A549 (cell line): ENCODE data around the gene PHC2. TPM values are rescaled to one million over a fixed set of nuclear protein-coding genes. Genes with fewer than 3 reads are reported as not detected.

ENCODE experiments used
- ATAC-seq, 2 experiments: fragments of 200-7000 bp in 1 of 2; fragments of >200 bp in 1 of 2; cut with Nextera tagmentation in 1 of 2; cut with Tn5 transposase in 1 of 2; 3 replicates each; pipeline versions ENCODE4 v1.8.0 to v1.9.1; 2018 to 2020; ENCODE audit warnings: mild to moderate bottlenecking in 1 of 2, moderate library complexity in 1 of 2
- CTCF ChIA-PET: fragments of 300-600 bp; sonication (Branson Sonifier 250); formaldehyde crosslinking; extraction: SDS; loops from one replicate; lab custom pipeline; 2021; ENCODE audit warnings: antibody characterized with exemption, inconsistent platforms; lab: Yijun Ruan, JAX
- POLR2A ChIA-PET: fragments of 350-600 bp; formaldehyde crosslinking; extraction: SDS; loops from one replicate; lab custom pipeline; 2021; ENCODE audit warnings: antibody characterized with exemption, inconsistent platforms; lab: Yijun Ruan, JAX
- DNase-seq, 2 experiments: peaks; one replicate each; pipeline versions ENCODE4 v3.0.0 to v3.0.0-alpha.2; 2011 to 2016; ENCODE audit warnings: low read depth in 1 of 2, low spot score in 1 of 2
- FAIRE-seq: peaks from 2 replicates; lab custom pipeline; 2011; peaks lifted over from hg19 to GRCh38; lab: Jason Lieb, UNC
- H3K27ac ChIP-seq, 2 experiments: fragments of >200 bp; sonication (Bioruptor Twin); formaldehyde crosslinking; 3 replicates each; pipeline ENCODE4 v1.5.1; 2016 to 2017
- H3K4me1 ChIP-seq: fragments of >200 bp; sonication (Bioruptor Twin); formaldehyde crosslinking; 3 replicates; pipeline ENCODE4 v1.6.1; 2016
- H3K4me2 ChIP-seq: fragments of >200 bp; sonication (Bioruptor Twin); formaldehyde crosslinking; 3 replicates; pipeline ENCODE4 v1.6.1; 2016
- H3K4me3 ChIP-seq: fragments of >200 bp; sonication (Bioruptor Twin); formaldehyde crosslinking; 3 replicates; pipeline ENCODE4 v1.5.1; 2016
- H3K9me3 ChIP-seq: fragments of >200 bp; sonication (Bioruptor Twin); formaldehyde crosslinking; 3 replicates; pipeline ENCODE4 v1.6.1; 2016
- ESRRA ChIP-seq: fragments of 150-350 bp; IDR thresholded peaks from 2 replicates; pipeline ENCODE4 v1.6.1; 2014; ENCODE audit warnings: mild to moderate bottlenecking, low read length, borderline replicate concordance
- FOXS1 ChIP-seq: fragments of 250-450 bp; sonication (Bioruptor Pico); IDR thresholded peaks from 2 replicates; pipeline ENCODE4 v1.5.0; 2020; ENCODE audit warnings: mild to moderate bottlenecking, moderate library complexity
- HDAC2 ChIP-seq: fragments of 200-600 bp; sonication (generic); IDR thresholded peaks from 2 replicates; pipeline ENCODE4 v1.6.1; 2016
- HOXB13 ChIP-seq: fragments of 250-450 bp; sonication (Bioruptor Pico); IDR thresholded peaks from 2 replicates; pipeline ENCODE4 v1.5.0; 2020; ENCODE audit warnings: low read depth, mild to moderate bottlenecking, moderate library complexity
- KDM1A ChIP-seq: fragments of 200-600 bp; sonication (generic); IDR thresholded peaks from 2 replicates; pipeline ENCODE4 v1.6.1; 2016; ENCODE audit warnings: low read depth, mild to moderate bottlenecking
- NPAS2 ChIP-seq: fragments of 250-450 bp; sonication (Bioruptor Pico); IDR thresholded peaks from 2 replicates; pipeline ENCODE4 v1.8.0; 2022; ENCODE audit warnings: mild to moderate bottlenecking, moderate library complexity, borderline replicate concordance
- NR3C1 ChIP-seq: fragments of >200 bp; sonication (Bioruptor Twin); formaldehyde crosslinking; IDR thresholded peaks from 3 replicates; pipeline ENCODE4 v1.6.1; 2017
- PHF8 ChIP-seq: fragments of 200-600 bp; sonication (generic); IDR thresholded peaks from 2 replicates; pipeline ENCODE4 v1.6.1; 2016; ENCODE audit warnings: low read depth, mild to moderate bottlenecking, antibody characterized with exemption, moderate library complexity, borderline replicate concordance
- POLR2AphosphoS2 ChIP-seq: conservative IDR thresholded peaks from 2 replicates; pipeline ENCODE4 v1.6.1; 2012; ENCODE audit warnings: low read length, improper control_type of control experiment, inconsistent platforms
- RAD21 ChIP-seq, 2 experiments: fragments of >200 bp in 1 of 2; sonication (Bioruptor Twin) in 1 of 2; formaldehyde crosslinking in 1 of 2; IDR thresholded peaks in 1 of 2; conservative IDR thresholded peaks in 1 of 2; 2 replicates in 1 of 2; 3 replicates in 1 of 2; pipeline ENCODE4 v1.6.1; 2012 to 2018; ENCODE audit warnings: inconsistent platforms in 1 of 2
- RARB ChIP-seq: fragments of 250-450 bp; sonication (Bioruptor Pico); IDR thresholded peaks from 2 replicates; pipeline ENCODE4 v1.8.0; 2021; ENCODE audit warnings: mild to moderate bottlenecking, moderate library complexity
- RCOR1 ChIP-seq: fragments of 150-350 bp; IDR thresholded peaks from 2 replicates; pipeline ENCODE4 v1.6.1; 2014; ENCODE audit warnings: antibody characterized with exemption, low read length, low read depth
- RFX5 ChIP-seq: fragments of 450-650 bp; IDR thresholded peaks from 2 replicates; pipeline ENCODE4 v1.7.1; 2014; ENCODE audit warnings: antibody characterized with exemption, mild to moderate bottlenecking, moderate library complexity
- RNF2 ChIP-seq: fragments of 200-600 bp; sonication (generic); IDR thresholded peaks from 2 replicates; pipeline ENCODE4 v1.6.1; 2016; ENCODE audit warnings: low read depth, mild to moderate bottlenecking, antibody characterized with exemption, moderate library complexity, borderline replicate concordance
- TFCP2L1 ChIP-seq: fragments of 250-450 bp; sonication (Bioruptor Pico); IDR thresholded peaks from 2 replicates; pipeline ENCODE4 v1.5.0; 2021; ENCODE audit warnings: mild to moderate bottlenecking
- ZNF302 ChIP-seq: fragments of 250-450 bp; sonication (Bioruptor Pico); IDR thresholded peaks from 2 replicates; pipeline ENCODE4 v1.9.0; 2021; ENCODE audit warnings: inconsistent platforms, mild to moderate bottlenecking, moderate library complexity
- WGBS: methylation state at CpG from one replicate; pipeline ENCODE4 v1.1.6; 2017; ENCODE audit errors: missing lambda C conversion rate; 5-methylcytosine and 5-hydroxymethylcytosine counted together
- polyA plus RNA-seq, 4 experiments: library from polyadenylated mRNA; depleted of rRNA in 3 of 4; stranded (reverse); fragments of >200 nt; fragmentation: RNase III in 1 of 4; extraction: RNeasy Plus Mini Kit Qiagen cat#74134 plus additional on column Dnase treatment in 1 of 4; gene quantifications; 2 replicates in 3 of 4; 3 replicates in 1 of 4; pipeline ENCODE4 v1.2.3, GENCODE V29; 2011 to 2017
- TF ChIP-seq, protein P1 (sequence below): IDR thresholded peaks from 2 replicates; pipeline ENCODE4 v1.6.1; 2012
- TF ChIP-seq, protein P2 (sequence below): fragments of >200 bp; sonication (Bioruptor Twin); formaldehyde crosslinking; IDR thresholded peaks from 3 replicates; pipeline ENCODE4 v1.6.1; 2016
- TF ChIP-seq, protein P3 (sequence below): fragments of >200 bp; sonication (Bioruptor Twin); formaldehyde crosslinking; IDR thresholded peaks from 3 replicates; pipeline ENCODE4 v1.5.1; 2016
- TF ChIP-seq, protein P4 (sequence below): IDR thresholded peaks from 2 replicates; pipeline ENCODE4 v1.6.1; 2012
- TF ChIP-seq, protein P5 (sequence below): fragments of >200 bp; sonication (Bioruptor Twin); formaldehyde crosslinking; IDR thresholded peaks from 2 replicates; pipeline ENCODE4 v1.6.1; 2016
- TF ChIP-seq, protein P6 (sequence below): fragments of 200-600 bp; sonication (generic); IDR thresholded peaks from 2 replicates; pipeline ENCODE4 v1.6.1; 2016; ENCODE audit warnings: antibody characterized with exemption, mild to moderate bottlenecking, moderate library complexity

The PHC2 gene
- polyA plus RNA-seq, 2 of the 4 experiments (the other 2 are of a cell fraction), result 29.9 to 33.2 TPM

DNA sequence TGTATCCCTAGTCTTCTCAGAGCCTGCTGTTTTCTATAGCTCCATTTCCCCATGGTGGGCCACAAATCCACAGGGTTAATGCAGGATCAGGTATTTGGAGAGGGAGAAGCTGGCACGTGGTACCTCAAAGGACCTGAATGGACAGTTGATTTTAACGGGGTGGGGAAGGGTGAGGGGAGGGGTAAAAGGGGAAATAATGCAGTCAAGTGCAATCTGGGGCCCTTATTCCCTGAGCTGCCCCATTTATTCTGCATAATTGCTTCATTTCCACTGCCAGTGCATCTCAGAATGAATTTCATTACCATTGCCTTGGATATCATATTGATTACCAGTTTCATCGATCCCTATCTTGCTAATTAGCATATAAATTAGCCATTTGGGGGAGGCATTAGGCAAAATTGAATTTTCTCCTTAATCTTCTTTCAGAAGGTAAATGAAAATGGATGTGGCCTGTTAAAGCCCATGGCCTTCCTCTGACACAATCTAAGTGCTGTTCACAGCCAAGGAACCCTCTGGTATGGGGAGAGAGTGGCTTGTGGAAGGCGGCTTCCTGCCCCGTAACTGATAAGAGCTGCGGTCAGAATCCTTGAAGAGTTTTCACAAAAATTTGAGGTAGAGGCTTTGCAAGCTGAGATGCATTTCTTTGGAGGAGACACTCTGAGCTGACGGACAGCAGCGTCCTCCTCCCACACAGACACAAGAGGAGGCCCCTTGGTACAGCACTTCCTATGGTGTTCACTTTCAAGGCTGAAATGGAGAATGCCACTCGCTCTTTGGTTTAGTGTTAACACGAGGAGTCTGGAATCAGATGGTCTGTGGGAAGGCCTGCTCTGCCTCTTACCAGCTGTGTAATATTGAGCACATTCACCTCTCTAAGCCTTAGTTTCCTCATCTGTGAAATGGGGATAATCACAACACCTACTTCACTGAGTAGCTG is 34.4 kb downstream of the PHC2 start:
- Histone ChIP-seq H3K4me1 (no peaks in the 10 kb centered on the region), H3K4me2 (no peak overlapping the region), H3K27ac (no peak overlapping the region), H3K9me3 (no peaks in the 10 kb centered on the region), H3K4me3 (no peak overlapping the region)
- FAIRE-seq, result no peak
- ATAC-seq, result no peak
- CTCF ChIA-PET, result interaction anchor here (0.6 to 1.3 kb wide), 2 partner anchors 216 to 1630 kb away, joined by 3 to 4 read pairs; no protein-coding TSS in a partner anchor
- DNase-seq, result no peak
- WGBS, result 68% methylated on average over 10 of the region's 10 CpGs
- TF ChIP-seq, protein P1, sequence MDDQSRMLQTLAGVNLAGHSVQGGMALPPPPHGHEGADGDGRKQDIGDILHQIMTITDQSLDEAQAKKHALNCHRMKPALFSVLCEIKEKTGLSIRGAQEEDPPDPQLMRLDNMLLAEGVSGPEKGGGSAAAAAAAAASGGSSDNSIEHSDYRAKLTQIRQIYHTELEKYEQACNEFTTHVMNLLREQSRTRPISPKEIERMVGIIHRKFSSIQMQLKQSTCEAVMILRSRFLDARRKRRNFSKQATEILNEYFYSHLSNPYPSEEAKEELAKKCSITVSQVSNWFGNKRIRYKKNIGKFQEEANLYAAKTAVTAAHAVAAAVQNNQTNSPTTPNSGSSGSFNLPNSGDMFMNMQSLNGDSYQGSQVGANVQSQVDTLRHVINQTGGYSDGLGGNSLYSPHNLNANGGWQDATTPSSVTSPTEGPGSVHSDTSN, result no peak
- TF ChIP-seq RARB (CRISPR knock-in tag), result no peak
- TF ChIP-seq, protein P2, sequence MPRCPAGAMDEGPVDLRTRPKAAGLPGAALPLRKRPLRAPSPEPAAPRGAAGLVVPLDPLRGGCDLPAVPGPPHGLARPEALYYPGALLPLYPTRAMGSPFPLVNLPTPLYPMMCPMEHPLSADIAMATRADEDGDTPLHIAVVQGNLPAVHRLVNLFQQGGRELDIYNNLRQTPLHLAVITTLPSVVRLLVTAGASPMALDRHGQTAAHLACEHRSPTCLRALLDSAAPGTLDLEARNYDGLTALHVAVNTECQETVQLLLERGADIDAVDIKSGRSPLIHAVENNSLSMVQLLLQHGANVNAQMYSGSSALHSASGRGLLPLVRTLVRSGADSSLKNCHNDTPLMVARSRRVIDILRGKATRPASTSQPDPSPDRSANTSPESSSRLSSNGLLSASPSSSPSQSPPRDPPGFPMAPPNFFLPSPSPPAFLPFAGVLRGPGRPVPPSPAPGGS, result no peak
- no peak for TF ChIP-seq RNF2
- TF ChIP-seq FOXS1 (CRISPR knock-in tag), result no peak
- no peak for TF ChIP-seq HDAC2
- TF ChIP-seq HOXB13, result no peak
- no peak for TF ChIP-seq ZNF302
- TF ChIP-seq KDM1A, result no peak
- TF ChIP-seq, protein P3, sequence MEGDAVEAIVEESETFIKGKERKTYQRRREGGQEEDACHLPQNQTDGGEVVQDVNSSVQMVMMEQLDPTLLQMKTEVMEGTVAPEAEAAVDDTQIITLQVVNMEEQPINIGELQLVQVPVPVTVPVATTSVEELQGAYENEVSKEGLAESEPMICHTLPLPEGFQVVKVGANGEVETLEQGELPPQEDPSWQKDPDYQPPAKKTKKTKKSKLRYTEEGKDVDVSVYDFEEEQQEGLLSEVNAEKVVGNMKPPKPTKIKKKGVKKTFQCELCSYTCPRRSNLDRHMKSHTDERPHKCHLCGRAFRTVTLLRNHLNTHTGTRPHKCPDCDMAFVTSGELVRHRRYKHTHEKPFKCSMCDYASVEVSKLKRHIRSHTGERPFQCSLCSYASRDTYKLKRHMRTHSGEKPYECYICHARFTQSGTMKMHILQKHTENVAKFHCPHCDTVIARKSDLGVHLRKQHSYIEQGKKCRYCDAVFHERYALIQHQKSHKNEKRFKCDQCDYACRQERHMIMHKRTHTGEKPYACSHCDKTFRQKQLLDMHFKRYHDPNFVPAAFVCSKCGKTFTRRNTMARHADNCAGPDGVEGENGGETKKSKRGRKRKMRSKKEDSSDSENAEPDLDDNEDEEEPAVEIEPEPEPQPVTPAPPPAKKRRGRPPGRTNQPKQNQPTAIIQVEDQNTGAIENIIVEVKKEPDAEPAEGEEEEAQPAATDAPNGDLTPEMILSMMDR, result no peak
- no peak for TF ChIP-seq RAD21 (conservative IDR thresholded peaks at IDR 0.05 in 1 of 2, IDR thresholded peaks at IDR 0.05 in 1 of 2)
- POLR2A ChIA-PET, result no interaction called here

DNA sequence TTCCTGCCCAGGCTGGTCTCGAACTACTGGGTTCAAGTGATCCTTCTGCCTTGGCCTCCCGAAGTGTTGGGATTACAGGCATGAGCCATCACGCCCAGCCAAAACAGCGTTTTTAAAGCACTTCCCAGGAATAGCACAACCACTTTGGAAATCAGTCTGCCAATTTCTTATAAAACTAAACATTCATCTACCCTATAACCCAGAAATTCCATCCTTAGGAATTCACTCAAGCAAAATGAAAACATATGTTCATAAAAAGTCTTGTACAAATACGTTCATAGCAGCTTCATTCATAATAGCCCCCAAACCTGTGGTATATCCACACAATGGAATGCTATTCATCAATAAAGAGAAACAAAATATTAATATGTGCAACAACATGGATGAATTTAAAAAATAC is 36.1 kb downstream of the PHC2 start:
- H3K4me1 ChIP-seq, result no peaks in the 10 kb centered on the region
- TF ChIP-seq, protein P4, sequence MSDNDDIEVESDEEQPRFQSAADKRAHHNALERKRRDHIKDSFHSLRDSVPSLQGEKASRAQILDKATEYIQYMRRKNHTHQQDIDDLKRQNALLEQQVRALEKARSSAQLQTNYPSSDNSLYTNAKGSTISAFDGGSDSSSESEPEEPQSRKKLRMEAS, result no peak
- TF ChIP-seq NPAS2 (CRISPR knock-in tag) (no peak), TFCP2L1 (CRISPR knock-in tag) (no peak), ESRRA (no peak), RFX5 (no peak), POLR2AphosphoS2 (no peak), PHF8 (no peak), RCOR1 (no peak), NR3C1 (no peak), FOXS1 (CRISPR knock-in tag) (no peak)
- TF ChIP-seq, protein P5, sequence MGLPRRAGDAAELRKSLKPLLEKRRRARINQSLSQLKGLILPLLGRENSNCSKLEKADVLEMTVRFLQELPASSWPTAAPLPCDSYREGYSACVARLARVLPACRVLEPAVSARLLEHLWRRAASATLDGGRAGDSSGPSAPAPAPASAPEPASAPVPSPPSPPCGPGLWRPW, result no peak
- TF ChIP-seq, protein P6, sequence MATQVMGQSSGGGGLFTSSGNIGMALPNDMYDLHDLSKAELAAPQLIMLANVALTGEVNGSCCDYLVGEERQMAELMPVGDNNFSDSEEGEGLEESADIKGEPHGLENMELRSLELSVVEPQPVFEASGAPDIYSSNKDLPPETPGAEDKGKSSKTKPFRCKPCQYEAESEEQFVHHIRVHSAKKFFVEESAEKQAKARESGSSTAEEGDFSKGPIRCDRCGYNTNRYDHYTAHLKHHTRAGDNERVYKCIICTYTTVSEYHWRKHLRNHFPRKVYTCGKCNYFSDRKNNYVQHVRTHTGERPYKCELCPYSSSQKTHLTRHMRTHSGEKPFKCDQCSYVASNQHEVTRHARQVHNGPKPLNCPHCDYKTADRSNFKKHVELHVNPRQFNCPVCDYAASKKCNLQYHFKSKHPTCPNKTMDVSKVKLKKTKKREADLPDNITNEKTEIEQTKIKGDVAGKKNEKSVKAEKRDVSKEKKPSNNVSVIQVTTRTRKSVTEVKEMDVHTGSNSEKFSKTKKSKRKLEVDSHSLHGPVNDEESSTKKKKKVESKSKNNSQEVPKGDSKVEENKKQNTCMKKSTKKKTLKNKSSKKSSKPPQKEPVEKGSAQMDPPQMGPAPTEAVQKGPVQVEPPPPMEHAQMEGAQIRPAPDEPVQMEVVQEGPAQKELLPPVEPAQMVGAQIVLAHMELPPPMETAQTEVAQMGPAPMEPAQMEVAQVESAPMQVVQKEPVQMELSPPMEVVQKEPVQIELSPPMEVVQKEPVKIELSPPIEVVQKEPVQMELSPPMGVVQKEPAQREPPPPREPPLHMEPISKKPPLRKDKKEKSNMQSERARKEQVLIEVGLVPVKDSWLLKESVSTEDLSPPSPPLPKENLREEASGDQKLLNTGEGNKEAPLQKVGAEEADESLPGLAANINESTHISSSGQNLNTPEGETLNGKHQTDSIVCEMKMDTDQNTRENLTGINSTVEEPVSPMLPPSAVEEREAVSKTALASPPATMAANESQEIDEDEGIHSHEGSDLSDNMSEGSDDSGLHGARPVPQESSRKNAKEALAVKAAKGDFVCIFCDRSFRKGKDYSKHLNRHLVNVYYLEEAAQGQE, result no peak
- ChIA-PET CTCF (no interaction called here), POLR2A (no interaction called here)
- no peak overlapping the region for H3K4me2 ChIP-seq
- ATAC-seq, result no peak
- no peak overlapping the region for H3K4me3 ChIP-seq
- no peaks in the 10 kb centered on the region for H3K9me3 ChIP-seq
- no peak for DNase-seq
- no peak for FAIRE-seq
- WGBS, result 38% methylated on average over 5 of the region's 5 CpGs
- H3K27ac ChIP-seq, result no peak overlapping the region
